GM12801 (cell line): ENCODE data around the gene PTK6.
A peak's percentile ranks its signal among the peaks of the same experiment; 100 is the strongest.

Experiments
- CTCF ChIP-seq: IDR thresholded peaks from one replicate; pipeline ENCODE4 v1.5.1; 2011; ENCODE audit warnings: control low read depth; ENCODE audit not compliant: insufficient read length; ENCODE audit errors: extremely low read depth

PTK6 gene

GRCh38 chr20:63541371-63541770 is 4.2 kb upstream of the PTK6 start:
- no peak for TF ChIP-seq CTCF

GRCh38 chr20:63540417-63541186 is 3.4 kb upstream of the PTK6 start:
- no peak for TF ChIP-seq CTCF

- no peak for TF ChIP-seq CTCF
Observed at GRCh38 chr20:63539441-63540370, 2.5 kb upstream of the PTK6 start.

GRCh38 chr20:63539092-63539430 is 1.9 kb upstream of the PTK6 start:
- no peak for TF ChIP-seq CTCF

GRCh38 chr20:63538204-63539091 is 1.3 kb upstream of the PTK6 start:
- TF ChIP-seq CTCF: no peak

GRCh38 chr20:63537525-63538203 is 488 bp upstream of the PTK6 start:
- peak; percentile 2 for TF ChIP-seq CTCF
